Activated naive CD4-positive, alpha-beta T cell treated with anti-CD3 and anti-CD28 coated beads, Interleukin-2, amount 50 U/mL, for 72 hours (primary cell): ENCODE measurements around the gene KCTD12. TPM values are rescaled to one million over a fixed set of nuclear protein-coding genes. Genes with fewer than 3 reads are reported as not detected.
A peak's percentile ranks its signal among the peaks of the same experiment; 100 is the strongest.
"Not testable (repeated sequence)": the region's sequence is repeated elsewhere in the genome, so short reads cannot be mapped to it uniquely, and the experiment has no call there.

Source experiments
- ATAC-seq, 2 donors: fragments of 150-1000 bp; cut with Tn5 transposase; 2 replicates each; pipeline ENCODE4 v1.10.0; 2021; ENCODE audit warnings: mild to moderate bottlenecking in 2 of 2, moderate library complexity in 2 of 2
- DNase-seq, 2 donors: peaks; one replicate each; pipeline ENCODE4 v3.0.0; 2021 to 2022; ENCODE audit warnings: low spot score in 2 of 2
- H3K27ac Mint-ChIP-seq, 2 donors: one replicate each; pipeline ENCODE4 v1.8.0; 2022; ENCODE audit warnings: mild to moderate bottlenecking in 2 of 2, mixed read lengths in 2 of 2
- H3K36me3 Mint-ChIP-seq, 2 donors: one replicate each; pipeline ENCODE4 v1.8.0; 2022; ENCODE audit warnings: mixed read lengths in 2 of 2
- H3K9me3 Mint-ChIP-seq, 2 donors: one replicate each; pipeline ENCODE4 v1.8.0; 2022; ENCODE audit warnings: mixed read lengths in 2 of 2
- total RNA-seq, 2 donors: library from RNA; stranded (reverse); gene quantifications; one replicate each; pipeline ENCODE4 v1.2.3, GENCODE V29; 2022

Gene KCTD12
- 10 to 100 TPM in 1 of 2 donors, 1 to 10 TPM in 1; 5.2 to 12.2 TPM for total RNA-seq

- ATAC-seq (peak; percentile 68 to 76), DNase-seq (peak; percentile 76 to 77)
- Mint-ChIP-seq H3K36me3 (peaks cover 0 to 11% of the 10 kb centered on the region in 2 donors), H3K27ac (peak within 1 kb of the TSS; percentile 61 to 91), H3K9me3 (no peaks in the 10 kb centered on the region)
Observed at GRCh38 chr13:76886292-76887075, at the start of gene KCTD12. Gene KCTD12 (minus strand): TSS chr13:76886405. CDS start chr13:76886148, 257 bp downstream.

DNA sequence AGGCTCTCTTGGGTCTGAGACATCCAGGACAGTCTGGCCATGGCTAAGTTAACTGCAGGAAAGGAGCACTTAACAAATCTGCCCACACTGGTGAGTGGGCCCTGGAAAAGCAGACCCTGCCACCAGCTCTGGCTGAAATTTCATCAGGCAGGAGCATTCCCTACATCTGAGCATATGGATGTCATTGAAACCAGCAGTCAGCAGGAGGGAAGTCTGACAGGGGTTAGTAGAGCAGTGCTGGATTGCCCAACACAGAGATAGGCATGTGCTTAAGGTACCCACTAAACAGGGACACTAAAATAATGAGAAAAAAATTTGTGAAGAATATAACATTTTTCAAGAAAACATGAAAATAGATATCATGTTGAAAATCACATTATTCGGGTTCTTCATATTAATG lies 48.5 kb upstream of the KCTD12 start:
- no peak for ATAC-seq
- no peak overlapping the region for H3K27ac Mint-ChIP-seq

GRCh38 chr13:76932076-76932475 lies 45.9 kb upstream of the KCTD12 start:
- no peak for ATAC-seq
- H3K27ac Mint-ChIP-seq: no peak overlapping the region
- no peaks in the 10 kb centered on the region for H3K36me3 Mint-ChIP-seq

More for the DNA sequence above, 48.5 kb upstream of the KCTD12 start:
- DNase-seq: no peak
- Mint-ChIP-seq H3K9me3 (peaks cover 0 to 3% of the 10 kb centered on the region in 2 donors), H3K36me3 (no peaks in the 10 kb centered on the region)

GRCh38 chr13:76929851-76930374 lies 43.7 kb upstream of the KCTD12 start:
- Mint-ChIP-seq H3K9me3 (peaks cover 0 to 3% of the 10 kb centered on the region in 2 donors), H3K36me3 (no peaks in the 10 kb centered on the region), H3K27ac (no peak overlapping the region)
- DNase-seq: no peak
- no peak for ATAC-seq

More at GRCh38 chr13:76932076-76932475, 45.9 kb upstream of the KCTD12 start:
- peaks cover 0 to 3% of the 10 kb centered on the region in 2 donors for H3K9me3 Mint-ChIP-seq
- DNase-seq: no peak

DNA sequence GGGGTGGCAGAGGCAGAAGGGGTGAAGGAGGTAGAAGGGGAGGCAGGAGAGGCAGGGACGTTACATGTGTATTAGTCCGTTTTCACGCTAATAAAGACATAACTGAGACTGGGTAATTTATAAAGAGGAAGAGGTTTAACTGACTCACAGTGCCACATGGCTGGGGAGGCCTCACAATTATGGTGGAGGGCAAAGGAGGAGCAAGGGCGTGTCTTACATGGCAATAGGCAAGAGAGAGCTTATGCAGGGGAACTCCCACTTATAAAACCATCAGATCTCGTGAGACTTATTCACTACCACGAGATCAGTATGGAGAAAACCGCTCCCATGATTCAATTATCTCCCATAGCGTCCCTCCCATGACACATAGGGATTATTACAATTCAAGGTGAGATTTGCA lies 43.1 kb upstream of the KCTD12 start:
- Mint-ChIP-seq H3K9me3 (peaks cover 0 to 3% of the 10 kb centered on the region in 2 donors), H3K27ac (no peak overlapping the region), H3K36me3 (no peaks in the 10 kb centered on the region)
- DNase-seq (no peak), ATAC-seq (no peak)

DNA sequence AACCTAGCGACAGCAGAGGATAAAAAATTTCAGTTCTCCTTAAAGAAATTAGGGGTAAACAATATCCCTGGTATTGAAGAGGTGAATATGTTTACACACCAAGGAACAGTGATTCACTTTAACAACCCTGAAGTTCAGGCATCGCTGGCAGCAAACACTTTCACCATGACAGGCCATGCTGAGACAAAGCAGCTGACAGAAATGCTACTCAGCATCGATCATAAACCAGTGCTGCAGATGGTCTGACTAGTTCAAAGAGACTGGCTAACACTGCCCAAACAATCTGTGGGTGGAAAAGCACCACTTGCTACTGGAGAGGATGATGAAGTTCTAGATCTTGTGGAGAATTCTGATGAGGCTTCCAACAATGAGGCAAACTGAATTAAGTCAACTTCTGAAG lies 42.3 kb upstream of the KCTD12 start:
- Mint-ChIP-seq H3K27ac (no peak overlapping the region), H3K36me3 (no peaks in the 10 kb centered on the region), H3K9me3 (peaks cover 0 to 3% of the 10 kb centered on the region in 2 donors)
- no peak for ATAC-seq
- no peak for DNase-seq

GRCh38 chr13:76927955-76928354 lies 41.8 kb upstream of the KCTD12 start:
- no peaks in the 10 kb centered on the region for H3K36me3 Mint-ChIP-seq
- no peak for ATAC-seq
- peaks cover 0 to 3% of the 10 kb centered on the region in 2 donors for H3K9me3 Mint-ChIP-seq

GRCh38 chr13:76925115-76925514 lies 38.9 kb upstream of the KCTD12 start:
- Mint-ChIP-seq H3K9me3 (peaks cover 0 to 3% of the 10 kb centered on the region in 2 donors), H3K36me3 (no peaks in the 10 kb centered on the region), H3K27ac (no peak overlapping the region)
- DNase-seq (no peak), ATAC-seq (no peak)

More at GRCh38 chr13:76927955-76928354, 41.8 kb upstream of the KCTD12 start:
- no peak overlapping the region for H3K27ac Mint-ChIP-seq
- DNase-seq: no peak

DNA sequence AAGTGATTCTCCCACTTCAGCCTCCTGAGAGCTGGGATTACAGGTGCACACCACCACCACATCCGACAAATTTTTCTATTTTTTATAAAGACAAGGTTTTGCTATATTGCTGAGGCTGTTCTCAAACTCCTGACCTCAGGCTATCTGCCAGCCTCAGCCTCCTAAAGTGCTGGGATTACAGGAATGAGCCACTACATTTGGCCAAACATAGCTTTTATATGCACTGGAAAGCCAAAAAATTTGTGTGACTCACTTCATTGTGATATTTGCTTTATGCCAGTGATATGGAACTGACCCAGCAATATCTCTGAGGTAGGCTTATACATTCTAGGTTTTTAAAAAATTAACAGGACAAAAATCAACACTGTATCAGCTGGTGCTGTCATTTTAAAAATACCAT lies 35.3 kb upstream of the KCTD12 start:
- peaks cover 0 to 6% of the 10 kb centered on the region in 2 donors for H3K9me3 Mint-ChIP-seq
- H3K27ac Mint-ChIP-seq: no peak overlapping the region
- ATAC-seq (no peak), DNase-seq (no peak)
- H3K36me3 Mint-ChIP-seq: no peaks in the 10 kb centered on the region

DNA sequence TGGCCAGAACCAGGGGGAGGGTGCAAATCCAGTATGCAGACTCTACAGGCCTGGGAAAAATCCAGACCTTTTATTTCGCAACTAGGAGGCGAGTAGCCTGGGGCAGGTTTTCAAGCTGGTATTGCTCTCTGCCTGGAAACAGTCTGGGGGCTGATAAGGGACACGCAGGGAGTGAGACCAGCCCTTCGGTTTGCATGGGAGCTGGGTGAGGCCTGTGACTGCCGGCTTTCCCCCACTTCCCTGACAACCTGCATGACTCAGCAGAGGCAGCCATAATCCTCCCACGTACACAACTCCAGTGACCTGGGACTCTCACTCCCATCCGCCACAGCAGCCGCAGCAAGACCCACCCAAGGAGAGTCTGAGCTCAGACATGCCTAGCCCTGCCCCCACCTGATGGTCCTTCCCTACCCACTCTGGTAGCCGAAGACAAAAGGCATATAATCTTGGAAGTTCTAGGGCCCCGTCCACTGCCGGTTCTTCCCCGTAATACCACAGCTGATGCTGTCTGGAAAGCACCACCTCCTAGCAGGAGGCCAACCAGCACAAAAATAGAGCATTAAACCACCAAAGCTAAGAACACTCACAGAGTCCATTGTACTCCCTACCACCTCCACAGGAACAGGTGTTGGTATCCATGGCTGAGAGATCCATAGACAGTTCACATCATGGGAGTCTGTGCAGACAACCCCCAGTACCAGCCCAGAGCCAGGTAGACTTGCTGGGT lies 31.7 kb upstream of the KCTD12 start:
- ATAC-seq, H3K36me3 Mint-ChIP-seq, DNase-seq, H3K27ac Mint-ChIP-seq, H3K9me3 Mint-ChIP-seq: not testable (repeated sequence)

DNA sequence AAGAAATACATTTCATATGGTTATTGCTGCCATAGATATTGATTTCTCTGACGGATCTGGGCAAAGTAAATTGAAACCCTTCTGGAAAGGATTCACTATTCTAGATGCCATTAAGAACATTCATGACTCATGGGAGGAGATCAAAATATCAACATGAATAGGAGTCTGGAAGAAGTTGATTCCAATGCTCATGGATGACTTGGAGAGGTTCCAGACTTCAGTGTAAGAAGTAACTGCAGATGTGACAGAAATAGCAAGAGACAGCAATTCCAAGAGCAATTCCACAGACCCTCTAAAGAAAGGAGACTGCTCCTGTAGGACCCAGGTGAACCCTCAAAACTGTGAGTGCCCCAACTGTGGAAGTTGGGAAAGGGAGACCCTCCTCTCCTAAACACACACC lies 30.9 kb upstream of the KCTD12 start:
- Mint-ChIP-seq H3K36me3 (no peaks in the 10 kb centered on the region), H3K9me3 (peaks cover 0 to 6% of the 10 kb centered on the region in 2 donors), H3K27ac (no peak overlapping the region)
- no peak for ATAC-seq
- no peak for DNase-seq

DNA sequence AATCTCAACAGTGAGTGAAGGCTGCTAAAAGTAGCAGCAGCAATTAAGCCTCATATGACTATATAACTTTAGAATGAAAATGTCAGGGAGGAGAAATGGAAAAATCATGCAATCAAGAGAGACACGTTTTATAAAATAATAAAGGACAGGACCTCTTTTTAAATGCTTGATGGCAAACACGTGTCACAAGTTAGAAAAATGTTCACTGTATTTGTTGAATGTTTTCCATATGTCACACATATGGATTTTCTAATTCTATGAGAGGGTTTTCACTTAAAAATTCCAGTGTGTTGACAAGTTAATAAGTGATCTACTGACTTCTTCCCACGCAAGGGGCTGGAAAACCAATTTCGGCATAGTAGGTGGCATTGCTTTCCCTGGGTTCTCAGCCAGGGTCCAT lies 27.7 kb upstream of the KCTD12 start:
- Mint-ChIP-seq H3K9me3 (no peaks in the 10 kb centered on the region), H3K27ac (no peak overlapping the region), H3K36me3 (no peaks in the 10 kb centered on the region)
- ATAC-seq (no peak), DNase-seq (no peak)

GRCh38 chr13:76912476-76912875 lies 26.3 kb upstream of the KCTD12 start:
- H3K27ac Mint-ChIP-seq: no peak overlapping the region
- no peaks in the 10 kb centered on the region for H3K36me3 Mint-ChIP-seq
- ATAC-seq (no peak), DNase-seq (no peak)
- no peaks in the 10 kb centered on the region for H3K9me3 Mint-ChIP-seq

DNA sequence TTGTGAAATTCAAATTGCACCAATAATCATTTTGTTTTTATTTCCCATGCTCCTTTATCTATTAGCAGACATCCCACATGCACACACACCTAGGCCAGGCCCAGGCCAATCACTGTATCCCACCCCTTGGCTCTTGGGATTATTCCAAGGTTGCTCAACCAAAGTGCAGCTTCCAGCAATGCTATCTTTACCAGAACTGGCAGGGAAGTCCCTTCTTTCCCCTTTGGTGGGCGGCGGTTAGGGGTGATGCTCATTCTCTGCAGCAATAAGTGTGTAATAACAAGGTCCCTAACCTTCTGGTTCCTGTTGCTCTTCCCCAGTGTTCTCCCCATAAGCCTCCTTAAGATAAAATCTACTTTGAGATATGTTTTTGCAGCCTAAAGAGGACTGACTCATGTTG lies 18.3 kb upstream of the KCTD12 start:
- DNase-seq (no peak), ATAC-seq (no peak)
- no peaks in the 10 kb centered on the region for H3K36me3 Mint-ChIP-seq
- no peak overlapping the region for H3K27ac Mint-ChIP-seq
- no peaks in the 10 kb centered on the region for H3K9me3 Mint-ChIP-seq

DNA sequence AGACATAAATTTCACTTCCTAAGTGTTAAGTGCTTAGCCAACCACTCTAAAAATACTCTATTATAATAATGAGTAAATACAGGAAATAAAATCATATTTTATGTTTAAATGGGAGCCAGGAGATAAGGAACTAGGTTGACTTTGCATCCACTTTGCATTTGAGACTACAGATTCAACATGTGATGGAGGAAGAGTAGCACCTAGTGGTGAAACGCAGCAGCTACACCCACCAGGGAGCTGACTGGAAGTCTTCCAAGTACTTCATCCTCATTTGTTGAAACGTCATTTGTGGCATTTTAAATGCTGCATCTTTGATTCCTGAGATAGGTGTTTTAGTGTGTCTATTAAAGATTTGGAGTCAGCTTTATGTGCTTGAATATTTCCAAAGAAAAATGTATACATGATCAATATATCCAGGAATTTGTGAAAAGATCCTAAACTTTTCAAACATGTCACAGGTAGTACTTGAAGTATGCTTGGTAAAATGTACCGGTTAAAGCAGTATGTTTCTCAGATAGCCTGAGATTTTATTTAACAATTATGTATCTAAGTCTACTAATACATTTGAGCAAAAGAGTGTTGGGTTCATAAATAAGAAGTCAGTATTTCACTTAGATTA lies 17.4 kb upstream of the KCTD12 start:
- H3K9me3 Mint-ChIP-seq: peaks cover 7% of the 10 kb centered on the region in 2 donors
- ATAC-seq (peak; percentile 72 to 82), DNase-seq (peak in 1 of 2 donors; percentile 65)
- no peak overlapping the region for H3K27ac Mint-ChIP-seq
- peaks cover 8% of the 10 kb centered on the region in 2 donors for H3K36me3 Mint-ChIP-seq

DNA sequence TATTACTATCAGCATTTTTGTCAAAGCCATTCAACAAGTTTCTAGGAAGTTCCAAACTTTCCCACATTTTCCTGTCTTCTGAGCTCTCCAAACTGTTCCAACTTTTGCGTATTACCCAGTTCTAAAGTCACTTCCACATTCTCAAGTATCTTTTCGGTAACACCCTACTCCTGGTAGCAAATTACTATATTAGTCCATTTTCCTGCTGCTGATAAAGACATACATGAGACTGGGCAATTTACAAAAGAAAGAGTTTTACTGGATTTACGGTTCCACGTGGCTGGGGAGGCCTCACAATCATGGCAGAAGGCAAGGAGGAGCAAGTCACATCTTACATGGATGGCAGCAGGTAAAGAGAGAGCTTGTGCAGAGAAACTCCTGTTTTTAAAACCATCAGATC lies 12.9 kb upstream of the KCTD12 start:
- peaks cover 8 to 14% of the 10 kb centered on the region in 2 donors for H3K36me3 Mint-ChIP-seq
- not testable (repeated sequence) for H3K9me3 Mint-ChIP-seq, H3K27ac Mint-ChIP-seq, DNase-seq, ATAC-seq

DNA sequence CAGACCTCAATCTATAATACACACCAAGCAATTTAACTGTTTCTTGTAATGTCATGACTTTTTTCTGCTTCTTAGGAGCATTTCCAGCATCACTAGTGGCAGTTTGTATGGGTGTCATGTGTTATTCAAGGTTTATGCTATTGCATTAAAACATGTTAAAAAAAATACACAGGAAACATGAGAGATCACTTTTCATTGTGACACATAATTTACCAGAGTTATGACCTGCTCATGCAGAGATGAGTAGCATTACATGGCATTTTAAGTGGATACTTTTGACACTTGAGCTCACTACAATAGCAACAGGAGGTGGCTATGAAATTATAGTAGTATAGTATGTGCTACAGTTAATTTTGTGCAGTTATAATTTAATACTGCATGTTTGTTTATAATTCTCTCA lies 11.0 kb upstream of the KCTD12 start:
- not testable (repeated sequence) for ATAC-seq, DNase-seq, H3K27ac Mint-ChIP-seq, H3K9me3 Mint-ChIP-seq
- H3K36me3 Mint-ChIP-seq: peaks cover 8 to 14% of the 10 kb centered on the region in 2 donors
